ENCODE measurements around the gene DMTF1.

- TF ChIP-seq POLR2A (IDR thresholded peaks at IDR 0.05; ENCODE audit: low read depth, low read length): no peak
- no peak for TF ChIP-seq CTCF (conservative IDR thresholded peaks at IDR 0.05; ENCODE audit: low read depth, low read length)
- TF ChIP-seq CHD1 (IDR thresholded peaks at IDR 0.05; ENCODE audit: low read depth, low read length): no peak
- TF ChIP-seq MAZ (IDR thresholded peaks at IDR 0.05; ENCODE audit: borderline replicate concordance, low read depth, low read length): no peak
- no peak for TF ChIP-seq CEBPB (IDR thresholded peaks at IDR 0.05; ENCODE audit: low read depth, low read length)
- no peak for TF ChIP-seq RAD21 (IDR thresholded peaks at IDR 0.05; ENCODE audit: low read length)
- no peak for TF ChIP-seq RFX5 (IDR thresholded peaks at IDR 0.05; ENCODE audit: low read depth, low read length)
- no peak for TF ChIP-seq BHLHE40 (IDR thresholded peaks at IDR 0.05; ENCODE audit: low read depth, low read length)
- no peak for TF ChIP-seq FOS (IDR thresholded peaks at IDR 0.05; ENCODE audit: low read depth, low read length)
- TF ChIP-seq SMC3 (IDR thresholded peaks at IDR 0.05; ENCODE audit: low read depth, low read length): no peak
- TF ChIP-seq USF2 (IDR thresholded peaks at IDR 0.05; ENCODE audit: low read depth, low read length): no peak
Observed at GRCh38 chr7:87202208-87202607, 50.0 kb downstream of the DMTF1 start.

Data from IMR-90 (cell line).